NCI-H146 treated with DMSO at 0.1 percent for 48 hours (cell line): ENCODE measurements around the gene VGLL3.
"Not testable (repeated sequence)": the region's sequence is repeated elsewhere in the genome, so short reads cannot be mapped to it uniquely, and the experiment has no call there.

Source experiments
- DNase-seq: peaks from one replicate; lab custom pipeline; 2025; ENCODE audit not compliant: unreplicated experiment; lab: John Stamatoyannopoulos, UW

Gene VGLL3

GRCh38 chr3:86990734-86991481 lies at the start of gene VGLL3:
Gene VGLL3, minus strand, starts transcription at chr3:86991149. Its CDS starts 406 bp downstream, at chr3:86990743.
- peak; percentile 62 for DNase-seq

- DNase-seq: no peak
These were observed 46.7 kb upstream of the VGLL3 start for GRCh38 chr3:87037652-87038051.

- no peak for DNase-seq
These were observed 45.7 kb upstream of the VGLL3 start for GRCh38 chr3:87036671-87037070.

GRCh38 chr3:87035339-87035738 lies 44.4 kb upstream of the VGLL3 start:
- DNase-seq: no peak

GRCh38 chr3:87033205-87033604 lies 42.3 kb upstream of the VGLL3 start:
- DNase-seq: no peak

GRCh38 chr3:87025661-87026645 lies 35.0 kb upstream of the VGLL3 start:
- DNase-seq: no peak

- not testable (repeated sequence) for DNase-seq
These were observed 26.4 kb upstream of the VGLL3 start for GRCh38 chr3:87017370-87017769.

GRCh38 chr3:87009271-87009670 lies 18.3 kb upstream of the VGLL3 start:
- DNase-seq: no peak

- DNase-seq: no peak
These were observed 16.0 kb upstream of the VGLL3 start for GRCh38 chr3:87006844-87007439.

GRCh38 chr3:87004883-87005282 lies 13.9 kb upstream of the VGLL3 start:
- DNase-seq: no peak

GRCh38 chr3:87002346-87002745 lies 11.4 kb upstream of the VGLL3 start:
- DNase-seq: no peak

- DNase-seq: no peak
These were observed 10.6 kb upstream of the VGLL3 start for GRCh38 chr3:87001473-87002098.

- no peak for DNase-seq
These were observed 10.0 kb upstream of the VGLL3 start for GRCh38 chr3:87000940-87001339.

GRCh38 chr3:86998569-86998968 lies 7.6 kb upstream of the VGLL3 start:
- DNase-seq: no peak

GRCh38 chr3:86996261-86996955 lies 5.5 kb upstream of the VGLL3 start:
- no peak for DNase-seq

GRCh38 chr3:86995537-86995936 lies 4.6 kb upstream of the VGLL3 start:
- DNase-seq: no peak

- DNase-seq: no peak
These were observed 2.8 kb upstream of the VGLL3 start for GRCh38 chr3:86993704-86994103.

- DNase-seq: no peak
These were observed 989 bp upstream of the VGLL3 start for GRCh38 chr3:86991840-86992435.

- DNase-seq: no peak
These were observed 500 bp upstream of the VGLL3 start for GRCh38 chr3:86991482-86991815.

GRCh38 chr3:86990012-86990733 lies 776 bp downstream of the VGLL3 start:
- DNase-seq: peak; percentile 20
